DMS153 treated with DMSO at 0.1 percent for 48 hours (cell line): ENCODE data around the gene SLC16A11.

ENCODE experiments used
- DNase-seq: peaks from one replicate; lab custom pipeline; 2025; ENCODE audit not compliant: unreplicated experiment; lab: John Stamatoyannopoulos, UW

SLC16A11 gene

DNA sequence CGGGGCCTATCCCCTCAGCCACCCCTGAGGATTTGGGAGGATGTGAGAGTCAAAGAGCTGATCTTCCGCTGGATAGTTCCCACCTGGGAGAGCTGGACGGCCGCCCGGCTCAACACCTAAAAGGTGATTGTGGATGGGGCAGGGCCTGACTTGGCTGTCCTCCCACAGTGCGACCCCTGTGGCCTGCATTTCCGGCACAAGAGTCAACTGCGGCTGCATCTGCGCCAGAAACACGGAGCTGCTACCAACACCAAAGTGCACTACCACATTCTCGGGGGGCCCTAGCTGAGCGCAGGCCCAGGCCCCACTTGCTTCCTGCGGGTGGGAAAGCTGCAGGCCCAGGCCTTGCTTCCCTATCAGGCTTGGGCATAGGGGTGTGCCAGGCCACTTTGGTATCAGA, 16.6 kb downstream of the SLC16A11 start:
- no peak for DNase-seq

DNA sequence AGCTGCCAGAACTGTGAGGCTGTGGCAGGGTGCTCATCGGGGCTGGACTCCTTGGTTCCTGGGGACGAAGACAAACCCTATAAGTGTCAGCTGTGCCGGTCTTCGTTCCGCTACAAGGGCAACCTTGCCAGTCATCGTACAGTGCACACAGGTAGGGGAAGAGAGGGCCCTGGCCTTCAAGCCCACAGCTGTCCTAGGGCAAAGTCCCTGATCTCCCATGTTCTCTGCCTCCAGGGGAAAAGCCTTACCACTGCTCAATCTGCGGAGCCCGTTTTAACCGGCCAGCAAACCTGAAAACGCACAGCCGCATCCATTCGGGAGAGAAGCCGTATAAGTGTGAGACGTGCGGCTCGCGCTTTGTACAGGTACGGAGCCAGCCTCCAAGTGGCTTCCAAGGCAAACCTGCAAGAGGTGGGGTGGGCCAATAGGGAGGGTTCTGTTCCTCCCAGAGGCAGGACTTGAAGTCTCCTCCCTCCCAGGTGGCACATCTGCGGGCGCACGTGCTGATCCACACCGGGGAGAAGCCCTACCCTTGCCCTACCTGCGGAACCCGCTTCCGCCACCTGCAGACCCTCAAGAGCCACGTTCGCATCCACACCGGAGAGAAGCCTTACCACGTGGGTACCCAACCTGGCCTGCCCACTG, 17.3 kb downstream of the SLC16A11 start:
- no peak for DNase-seq

DNA sequence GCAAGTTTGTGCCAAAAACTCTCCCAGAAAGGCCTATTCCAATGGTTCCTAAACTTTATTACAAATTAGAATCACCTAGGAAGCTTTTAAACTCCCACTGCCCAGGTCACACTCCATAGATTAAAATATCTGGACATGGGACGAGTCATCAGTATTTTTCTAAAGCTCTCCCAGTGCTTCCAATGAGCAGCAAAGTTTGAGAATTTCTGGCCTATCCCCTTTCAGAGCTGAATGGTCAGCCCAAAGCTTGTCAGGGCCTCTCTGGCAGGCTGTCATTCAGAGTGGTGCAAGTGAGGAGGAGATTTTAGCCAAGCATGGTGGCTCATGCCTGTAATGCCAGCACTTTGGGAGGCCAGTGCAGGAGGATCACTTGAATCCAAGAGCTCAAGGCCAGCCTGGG, 18.6 kb downstream of the SLC16A11 start:
- DNase-seq = no peak

DNA sequence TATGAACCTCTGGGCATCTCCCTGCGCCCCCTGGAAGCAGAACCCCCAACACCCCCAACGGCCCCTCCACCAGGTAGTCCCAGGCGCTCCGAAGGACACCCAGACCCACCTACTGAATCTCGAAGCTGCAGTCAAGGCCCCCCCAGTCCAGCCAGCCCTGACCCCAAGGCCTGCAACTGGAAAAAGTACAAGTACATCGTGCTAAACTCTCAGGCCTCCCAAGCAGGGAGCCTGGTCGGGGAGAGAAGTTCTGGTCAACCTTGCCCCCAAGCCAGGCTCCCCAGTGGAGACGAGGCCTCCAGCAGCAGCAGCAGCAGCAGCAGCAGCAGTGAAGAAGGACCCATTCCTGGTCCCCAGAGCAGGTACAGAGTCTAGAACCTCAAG, 19.5 kb downstream of the SLC16A11 start:
- no peak for DNase-seq

DNA sequence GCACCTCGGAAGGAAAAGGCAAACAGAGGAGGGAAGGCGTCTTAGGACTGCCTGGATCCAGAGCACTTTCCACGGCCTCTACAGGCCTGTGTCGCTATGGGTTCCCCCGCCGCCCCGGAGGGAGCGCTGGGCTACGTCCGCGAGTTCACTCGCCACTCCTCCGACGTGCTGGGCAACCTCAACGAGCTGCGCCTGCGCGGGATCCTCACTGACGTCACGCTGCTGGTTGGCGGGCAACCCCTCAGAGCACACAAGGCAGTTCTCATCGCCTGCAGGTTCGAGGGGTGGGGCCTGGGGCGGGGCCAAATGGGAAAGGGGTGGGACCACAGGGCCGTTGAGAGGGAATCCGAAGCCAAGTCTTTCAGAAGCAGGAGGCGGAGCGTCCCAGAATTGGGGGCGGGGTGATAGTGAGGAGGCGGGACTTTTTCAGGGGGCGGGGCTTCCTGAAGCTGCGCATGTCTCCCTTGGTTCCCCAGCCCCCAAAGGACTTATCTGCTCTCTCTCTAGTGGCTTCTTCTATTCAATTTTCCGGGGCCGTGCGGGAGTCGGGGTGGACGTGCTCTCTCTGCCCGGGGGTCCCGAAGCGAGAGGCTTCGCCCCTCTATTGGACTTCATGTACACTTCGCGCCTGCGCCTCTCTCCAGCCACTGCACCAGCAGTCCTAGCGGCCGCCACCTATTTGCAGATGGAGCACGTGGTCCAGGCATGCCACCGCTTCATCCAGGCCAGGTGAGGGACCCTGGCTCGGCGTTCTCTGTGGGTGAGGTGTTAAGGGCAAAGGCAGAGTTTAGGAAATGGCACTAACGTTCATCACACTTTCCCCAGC, 20.1 kb downstream of the SLC16A11 start:
- DNase-seq = peak; percentile 75

DNA sequence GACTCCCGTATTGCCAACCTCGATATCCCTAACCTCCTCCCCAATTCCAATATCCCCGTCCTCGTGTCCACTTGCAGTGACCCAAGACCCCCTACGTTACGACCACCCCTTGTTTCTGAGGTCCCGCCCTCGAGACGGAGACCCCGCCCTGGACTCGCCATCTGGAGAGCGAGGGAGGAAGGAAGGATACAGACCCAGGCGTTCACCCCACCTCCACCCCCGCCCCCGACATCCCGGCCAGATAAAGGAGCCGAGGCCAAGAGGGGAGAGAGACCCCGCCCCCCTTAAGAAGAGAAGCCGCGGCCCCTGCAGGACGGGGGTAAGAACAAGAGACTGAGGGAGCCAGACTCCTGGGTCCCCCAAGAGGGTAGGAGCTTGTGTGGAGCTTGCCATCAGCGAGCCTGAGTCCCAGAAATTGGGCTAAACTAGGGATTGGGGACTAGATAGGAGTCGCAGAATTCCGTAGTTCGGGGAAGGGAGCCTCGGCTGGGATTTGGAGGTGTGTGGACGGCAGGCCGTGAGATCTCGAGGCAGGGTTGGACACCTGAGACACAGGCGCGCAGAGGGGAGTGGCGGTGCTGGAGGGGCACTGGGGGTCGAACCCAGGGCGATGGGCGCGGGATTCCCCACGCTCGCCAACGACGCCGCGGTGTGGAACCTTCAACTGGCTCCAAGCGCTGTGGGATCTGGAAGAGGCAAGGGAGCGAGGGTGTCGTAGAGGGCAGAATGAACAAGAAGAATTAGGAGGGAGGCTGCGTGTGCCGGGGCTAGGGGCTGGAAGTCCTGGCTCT, 20.9 kb downstream of the SLC16A11 start, which contains the start of gene BCL6B:
Gene BCL6B, plus strand, starts transcription at position 270 of the 791 bp plus-strand sequence. CDS start 622 bp downstream, outside the sequence.
- no peak for DNase-seq

DNA sequence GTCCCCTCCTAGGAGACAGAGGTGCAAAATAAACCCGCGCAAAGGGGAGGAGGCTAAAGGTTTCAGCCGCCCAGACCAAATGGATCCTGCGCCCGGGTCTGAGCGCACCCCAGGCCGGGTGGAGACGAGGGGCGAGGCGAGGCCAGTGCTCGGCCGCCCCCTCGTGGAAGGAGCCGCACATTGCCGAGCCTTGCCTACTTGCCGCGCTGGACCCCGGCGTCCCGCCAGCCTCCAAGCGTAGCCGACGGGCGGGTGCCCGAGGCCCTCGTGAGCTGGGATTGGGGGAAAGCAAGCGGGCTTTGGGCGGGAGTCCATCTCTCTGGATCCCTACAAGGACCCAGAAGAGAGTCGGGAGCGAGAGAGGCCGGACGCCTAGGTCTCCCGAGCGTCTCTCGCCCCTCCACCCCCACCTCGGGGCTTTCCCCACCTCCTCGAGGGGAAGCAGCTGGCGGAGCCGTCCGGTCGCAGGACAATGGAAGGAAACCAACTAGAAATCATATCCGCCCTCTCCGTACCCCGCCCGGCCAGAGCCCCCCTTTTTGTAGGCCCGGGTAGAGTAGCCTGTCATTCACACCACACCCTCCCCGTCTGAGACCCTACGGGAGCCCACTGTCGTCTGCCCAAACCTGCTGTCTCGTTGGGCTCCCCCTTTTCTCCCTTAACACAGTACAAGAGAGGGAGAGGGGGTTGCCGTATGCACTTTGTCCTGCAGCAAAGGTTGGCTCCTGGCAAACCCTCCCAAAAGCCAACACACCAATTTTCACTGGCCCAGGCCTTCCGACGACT, 21.7 kb downstream of the SLC16A11 start:
- peak; percentile 32 for DNase-seq

DNA sequence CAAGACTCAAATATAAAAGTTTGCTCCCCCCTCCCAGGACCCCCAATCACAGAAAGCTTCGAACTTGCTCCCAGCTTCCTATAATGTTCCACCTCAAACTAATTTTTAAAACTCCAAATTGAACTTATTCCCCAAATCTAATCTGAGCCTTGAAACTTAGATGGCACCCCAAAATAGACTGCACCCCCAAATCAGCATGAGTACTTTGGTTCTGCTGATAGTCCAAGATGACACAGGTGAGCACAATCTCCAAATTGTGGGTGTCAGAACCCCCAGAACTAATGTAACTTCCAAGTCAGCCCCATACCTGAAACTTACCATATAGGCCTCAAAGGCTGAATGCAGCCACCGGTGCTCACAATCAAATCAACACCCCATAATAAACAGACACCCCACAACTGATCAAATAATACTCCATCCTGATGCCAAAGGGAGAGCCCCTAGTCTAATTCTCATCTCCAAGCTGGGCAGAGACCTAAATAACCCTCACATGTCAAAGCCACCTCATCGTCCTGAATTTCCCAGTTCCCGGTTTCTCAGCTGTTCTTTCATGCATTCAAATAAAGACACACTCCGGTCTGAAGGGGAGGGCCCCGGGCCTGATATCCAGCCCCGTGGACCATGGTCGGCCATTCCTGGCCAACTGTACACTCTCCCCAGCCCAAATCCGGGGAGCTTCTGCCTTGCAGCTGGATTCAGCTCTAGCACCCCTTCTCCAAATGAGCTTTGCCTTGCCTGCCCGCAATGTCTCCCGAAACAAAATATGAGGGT, 22.8 kb downstream of the SLC16A11 start:
- no peak for DNase-seq

DNA sequence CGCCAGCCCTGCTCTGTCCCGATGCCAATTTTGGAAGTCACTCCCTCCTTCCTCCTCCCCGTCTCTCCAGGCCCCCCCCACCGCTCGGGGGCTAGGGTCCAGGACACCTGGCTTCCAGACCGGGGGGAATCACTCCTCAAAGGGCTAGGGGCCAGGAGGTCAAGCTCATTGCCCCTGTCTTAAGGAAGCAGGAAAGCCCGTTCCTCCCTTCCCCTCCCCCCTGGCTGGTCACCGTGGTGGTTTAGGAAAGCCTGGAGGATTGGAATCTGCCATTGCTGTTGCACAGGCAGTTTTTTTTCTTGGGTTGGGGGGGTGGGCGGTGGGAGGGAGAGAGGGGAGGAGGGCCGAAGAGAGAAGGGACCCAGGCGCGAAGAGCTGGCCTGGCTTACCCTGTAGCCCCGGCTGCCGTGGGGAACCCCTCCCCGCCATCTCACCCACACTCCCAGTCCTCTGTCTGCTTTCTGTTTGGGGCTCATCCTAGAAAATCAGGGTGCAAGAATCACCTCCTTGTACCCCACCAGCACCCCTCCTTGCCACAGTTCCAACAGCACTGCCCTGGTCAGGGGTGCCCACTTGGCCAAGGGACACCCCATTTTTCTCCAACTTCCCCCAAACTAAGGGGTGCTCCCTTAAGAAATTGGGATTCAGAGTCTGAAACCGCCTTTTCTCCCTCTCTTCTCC, 23.9 kb downstream of the SLC16A11 start:
- DNase-seq = no peak

DNA sequence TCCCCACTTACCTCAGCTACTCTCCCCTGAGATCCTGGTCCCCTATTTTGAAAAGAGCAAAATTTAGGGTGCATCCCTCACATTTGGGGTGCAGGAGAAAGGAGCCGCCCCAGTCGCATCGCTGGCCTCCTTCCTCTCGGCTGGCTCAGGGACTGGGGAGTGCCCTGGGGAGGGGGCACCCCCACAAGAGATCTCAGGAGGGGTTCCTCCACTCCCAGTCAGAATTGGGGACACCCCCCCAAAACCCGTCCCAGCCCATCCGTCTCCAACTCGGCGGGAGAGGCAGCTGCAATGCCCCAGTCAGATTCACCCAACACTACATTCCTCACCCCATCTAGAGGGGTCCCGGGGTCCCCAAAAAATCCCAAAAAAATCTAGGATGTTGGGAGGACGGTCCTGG, 24.5 kb downstream of the SLC16A11 start:
- DNase-seq = no peak

DNA sequence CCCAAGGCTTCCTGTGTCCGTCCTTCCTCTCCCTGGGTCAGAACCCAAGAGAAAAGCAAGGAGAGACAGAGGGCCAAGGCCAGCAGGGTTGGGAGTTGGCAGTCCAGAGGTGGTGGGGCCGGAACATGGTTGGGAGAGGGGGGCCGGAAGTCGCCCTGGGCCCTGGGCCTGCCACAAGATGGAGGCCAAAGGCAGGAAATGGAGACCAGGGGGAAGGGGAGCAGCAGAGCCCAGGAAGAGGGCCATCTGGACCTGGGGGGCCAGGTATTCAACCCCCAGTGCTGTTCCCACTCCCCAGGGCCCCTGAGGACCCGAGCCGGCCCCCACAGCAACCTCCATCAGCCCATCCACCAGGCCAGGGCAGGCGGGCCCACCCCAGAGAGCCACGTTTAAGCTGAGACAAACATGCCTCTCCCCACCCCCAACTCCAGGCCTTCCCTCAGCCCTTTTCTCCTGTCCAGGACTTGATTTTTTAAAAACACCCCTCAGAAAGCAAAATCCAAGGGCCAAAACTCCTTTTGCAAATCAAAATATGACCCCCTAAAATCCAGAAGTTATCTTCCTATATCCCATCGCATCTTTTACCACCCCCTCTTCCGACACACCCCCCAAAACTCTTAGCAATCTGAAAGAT, 25.4 kb downstream of the SLC16A11 start:
- no peak for DNase-seq

DNA sequence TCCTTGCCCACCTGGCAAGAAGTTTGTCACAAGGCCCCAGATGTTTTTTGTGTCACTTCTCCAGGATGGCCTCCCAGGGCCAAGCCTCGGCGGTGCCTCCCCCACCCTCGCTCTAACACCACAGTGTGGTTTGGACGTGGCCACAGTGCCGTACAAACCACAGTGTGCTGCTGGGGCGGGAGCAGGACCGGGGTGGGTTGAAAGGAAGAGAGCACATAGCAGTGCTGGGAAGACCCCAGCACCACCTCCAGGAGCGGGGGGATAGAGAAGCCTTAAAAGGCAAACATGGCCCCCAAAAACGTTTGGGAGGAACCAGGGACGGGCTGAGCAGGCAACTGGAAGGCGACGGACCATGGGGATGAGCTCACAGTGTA, 26.1 kb downstream of the SLC16A11 start:
- no peak for DNase-seq

DNA sequence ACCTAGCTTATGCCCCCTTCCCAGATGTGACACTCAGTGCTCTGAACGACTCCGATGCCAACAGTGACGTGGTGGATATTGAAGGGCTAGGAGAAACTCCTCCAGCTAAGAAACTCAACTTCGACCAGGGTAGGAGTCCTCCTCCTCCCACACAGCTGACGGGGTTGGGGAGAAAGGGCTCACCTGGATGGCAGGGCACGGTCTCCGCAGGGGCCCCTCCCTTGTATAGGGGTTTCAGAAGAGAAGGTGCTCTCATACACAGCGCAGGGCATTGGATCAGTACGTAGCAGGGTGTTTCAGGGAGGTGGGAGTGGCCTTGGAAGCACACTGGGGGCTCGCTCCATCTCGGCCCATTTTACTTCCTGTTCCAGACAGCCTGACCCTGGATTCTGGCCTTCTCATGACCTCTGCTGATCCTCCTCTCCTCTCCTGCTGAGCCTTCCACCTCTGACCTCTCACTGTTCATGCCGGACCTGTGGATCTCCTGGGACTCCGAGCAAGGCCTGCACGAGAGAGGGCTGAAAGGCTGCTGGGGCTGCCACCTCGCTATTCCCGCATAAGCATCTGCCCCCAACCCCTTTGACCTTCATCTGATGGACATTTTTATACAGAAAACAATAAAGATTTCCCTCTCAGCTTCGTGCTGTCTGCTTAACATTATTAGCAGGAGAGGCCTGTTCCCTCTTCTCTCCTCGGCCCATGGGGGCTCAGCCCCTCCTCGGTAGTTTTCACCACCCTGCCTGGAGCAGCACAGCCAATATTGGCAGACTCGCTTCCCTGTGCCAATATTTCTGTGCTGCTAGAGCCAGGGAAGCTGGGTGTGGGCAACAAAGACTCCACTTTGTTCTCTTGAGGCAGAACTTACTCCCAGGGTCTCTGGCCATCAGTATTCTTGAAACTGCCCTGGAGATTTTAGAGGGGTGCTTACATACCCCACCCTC, 26.7 kb downstream of the SLC16A11 start:
- no peak for DNase-seq

DNA sequence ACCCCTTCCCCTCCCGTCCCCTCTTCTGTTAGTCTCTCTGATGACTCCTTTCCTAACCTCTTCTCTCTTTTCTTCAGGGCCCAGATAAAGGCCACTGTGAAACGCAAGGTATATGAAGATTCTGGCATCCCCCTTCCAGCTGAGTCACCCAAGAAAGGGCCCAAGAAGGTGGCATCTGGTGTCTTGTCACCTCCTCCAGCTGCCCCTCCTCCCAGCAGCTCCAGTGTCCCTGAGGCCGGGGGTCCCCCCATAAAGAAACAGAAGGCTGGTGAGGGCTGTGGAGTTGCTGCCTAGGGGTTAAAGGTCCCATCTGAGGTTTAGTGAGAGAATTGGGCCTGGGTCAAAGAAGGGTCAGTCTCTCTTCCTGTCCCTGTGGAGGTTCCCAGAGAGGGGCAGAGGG, 27.5 kb downstream of the SLC16A11 start:
- no peak for DNase-seq

DNA sequence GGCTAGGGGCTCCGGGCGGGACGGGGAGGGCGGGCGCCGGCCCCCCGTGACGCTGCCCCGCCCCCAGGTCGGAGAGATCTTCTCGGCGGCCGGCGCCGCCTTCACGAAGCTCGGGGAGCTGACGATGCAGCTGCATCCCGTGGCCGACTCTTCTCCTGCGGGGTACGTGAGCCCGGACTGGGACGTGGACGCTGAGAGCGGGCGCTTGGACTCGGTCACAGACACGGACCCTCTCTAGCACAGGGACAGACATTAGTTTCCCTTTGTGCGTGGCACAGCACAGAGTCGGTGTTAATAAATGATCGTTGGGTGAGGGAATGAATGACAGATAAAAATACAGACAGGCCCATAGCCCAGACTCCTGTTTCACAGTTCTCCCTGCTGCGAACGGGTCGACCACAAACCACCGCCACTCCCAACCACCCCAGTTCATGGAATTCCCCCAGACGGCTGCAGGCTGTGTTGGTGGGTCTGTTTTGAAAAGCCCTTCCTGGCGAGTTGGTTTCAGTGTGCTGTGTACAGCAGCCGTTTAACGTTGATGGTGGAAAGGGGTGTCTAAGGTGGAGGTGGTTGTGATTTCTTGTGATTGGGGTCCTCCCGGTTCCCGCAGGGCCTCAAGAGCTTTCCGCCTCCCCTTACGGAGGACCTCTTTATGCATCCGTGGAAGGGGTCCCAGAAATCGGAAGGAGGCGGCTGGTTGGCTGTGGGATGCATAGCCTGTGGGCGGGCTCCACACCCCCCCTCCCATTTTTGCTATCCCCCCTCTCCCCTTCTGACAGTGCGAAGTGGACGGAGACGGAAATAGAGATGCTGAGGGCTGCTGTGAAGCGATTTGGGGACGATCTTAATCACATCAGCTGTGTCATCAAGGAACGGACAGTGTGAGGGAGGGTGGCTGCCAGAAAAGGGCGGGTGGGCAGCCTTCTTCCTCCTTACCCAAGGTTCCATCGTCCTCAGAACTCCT, 28.6 kb downstream of the SLC16A11 start:
- no peak for DNase-seq

DNA sequence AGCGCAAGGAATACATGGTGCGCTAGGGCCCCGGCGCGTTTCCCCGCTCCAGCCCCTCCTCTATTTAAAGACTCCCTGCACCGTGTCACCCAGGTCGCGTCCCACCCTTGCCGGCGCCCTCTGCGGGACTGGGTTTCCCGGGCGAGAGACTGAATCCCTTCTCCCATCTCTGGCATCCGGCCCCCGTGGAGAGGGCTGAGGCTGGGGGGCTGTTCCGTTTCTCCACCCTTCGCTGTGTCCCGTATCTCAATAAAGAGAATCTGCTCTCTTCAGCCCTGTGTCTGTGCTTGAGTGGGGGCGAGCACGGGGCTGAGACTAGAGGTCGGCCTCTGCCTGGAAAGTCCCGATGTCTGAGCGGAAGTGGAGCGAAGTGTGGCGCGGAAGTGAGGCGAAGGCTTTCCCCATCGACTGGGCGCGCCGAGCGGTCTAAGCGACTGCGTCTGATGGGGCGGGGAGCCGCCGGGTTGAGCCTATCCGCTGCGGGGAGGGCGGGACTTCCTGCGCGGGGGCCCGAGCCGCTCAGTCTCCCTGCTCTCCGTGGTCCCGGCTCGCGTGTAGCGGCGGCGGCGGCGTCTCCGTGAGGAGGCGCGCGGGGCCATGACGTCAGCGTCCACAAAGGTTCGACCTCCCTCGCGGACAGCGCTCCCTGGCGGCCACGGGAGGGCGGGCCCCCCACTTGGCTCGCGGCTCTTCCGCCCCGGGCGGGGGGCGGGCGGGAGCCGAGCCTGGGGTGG, 29.5 kb downstream of the SLC16A11 start:
- DNase-seq = peak; percentile 37

DNA sequence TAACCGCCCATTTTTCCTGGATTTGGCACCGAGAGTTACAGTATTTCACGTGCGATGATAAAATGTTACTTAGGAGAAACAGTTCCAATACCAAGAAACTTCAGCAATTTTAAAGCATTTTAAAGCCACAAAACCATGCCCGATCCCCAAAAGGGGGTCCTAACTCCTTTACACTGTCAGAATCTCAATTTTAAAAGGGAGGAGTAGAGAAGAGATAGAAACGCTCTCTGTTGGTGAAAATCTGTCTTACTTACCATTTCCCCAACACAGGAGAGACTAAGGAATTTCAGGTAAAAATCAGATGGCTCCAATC, 32.0 kb downstream of the SLC16A11 start:
- no peak for DNase-seq
